ENCODE measurements around the gene THSD7A.

Gene THSD7A

DNA sequence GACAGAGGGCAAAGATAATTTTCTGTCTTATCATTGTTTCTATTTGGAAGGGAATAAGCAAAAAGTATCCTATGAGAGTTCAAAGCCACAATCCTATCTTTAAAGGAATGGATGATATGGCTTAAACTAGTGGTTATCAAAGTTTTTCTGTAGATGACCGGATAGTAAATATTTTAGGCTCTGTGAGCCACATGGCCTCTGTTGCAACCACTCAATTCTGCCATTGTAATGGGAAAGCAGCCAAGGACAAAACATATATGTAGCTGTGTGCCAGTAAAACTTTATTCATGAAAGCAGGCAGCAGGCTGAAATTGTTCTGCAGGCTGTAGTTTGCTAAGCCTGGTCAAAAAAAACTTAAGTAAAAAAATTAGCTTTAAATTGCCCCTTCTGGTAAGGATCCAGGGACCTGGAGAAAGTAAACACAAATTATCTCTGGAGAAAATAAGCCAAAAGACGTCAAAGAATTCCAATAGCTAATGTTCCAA lies 73.3 kb downstream of the THSD7A start:
- no peak for FAIRE-seq
- no peak for DNase-seq (ENCODE audit: insufficient read length, low spot score)
- TF ChIP-seq POU2F2 (IDR thresholded peaks at IDR 0.05; ENCODE audit: low read depth, low read length), result no peak
- no peak for TF ChIP-seq PAX5 (IDR thresholded peaks at IDR 0.05; ENCODE audit: insufficient read depth, low read length, severe bottlenecking)
- no peak for TF ChIP-seq TAF1 (IDR thresholded peaks at IDR 0.05; ENCODE audit: low read depth, low read length)
- TF ChIP-seq POLR2AphosphoS5 (IDR thresholded peaks at IDR 0.05; ENCODE audit: low read depth, low read length), result no peak
- no peak for TF ChIP-seq SPI1 (IDR thresholded peaks at IDR 0.05; ENCODE audit: low read depth, low read length)

DNA sequence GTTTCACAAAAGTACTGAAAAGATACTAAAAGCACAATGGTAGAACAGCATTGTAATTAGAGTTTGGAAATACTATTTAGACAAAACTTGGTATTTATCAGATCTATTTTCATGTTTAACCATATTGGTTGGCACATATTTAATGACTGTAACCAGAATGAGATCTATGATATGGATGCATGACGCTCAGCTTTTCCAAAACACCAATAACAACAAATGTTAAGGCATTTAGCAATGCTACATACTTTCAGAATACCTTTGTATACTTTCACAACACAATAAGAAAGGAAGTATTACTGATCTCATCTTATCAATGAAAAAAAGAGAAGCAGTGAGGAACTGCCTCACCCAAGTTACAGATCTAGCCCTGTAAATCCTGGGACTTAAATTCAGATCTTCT lies 74.8 kb downstream of the THSD7A start:
- no peak for DNase-seq (ENCODE audit: insufficient read length, low spot score)
- FAIRE-seq, result no peak

DNA sequence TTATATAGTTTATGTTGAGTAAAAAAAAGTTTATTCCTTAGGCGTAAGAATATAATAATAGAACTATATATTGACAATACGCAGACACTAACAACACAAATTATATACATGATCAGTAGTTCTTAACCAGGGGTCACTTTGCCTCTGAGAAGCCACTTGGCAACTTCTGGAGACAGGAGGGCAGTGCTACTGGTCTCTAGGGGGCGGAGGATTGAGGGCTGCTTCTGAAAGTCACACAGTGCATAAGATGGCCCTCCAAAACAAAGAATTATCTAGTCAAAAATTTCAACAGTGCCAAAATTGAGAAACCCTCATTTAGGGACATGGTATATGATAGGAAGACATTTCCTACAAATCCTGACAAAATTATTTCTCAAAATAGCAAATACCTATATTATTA lies 77.1 kb downstream of the THSD7A start:
- FAIRE-seq (no peak), DNase-seq (ENCODE audit: insufficient read length, low spot score) (no peak)
- no peak for TF ChIP-seq SPI1 (IDR thresholded peaks at IDR 0.05; ENCODE audit: low read depth, low read length)
- no peak for TF ChIP-seq POLR2AphosphoS5 (IDR thresholded peaks at IDR 0.05; ENCODE audit: low read depth, low read length)
- TF ChIP-seq PAX5 (IDR thresholded peaks at IDR 0.05; ENCODE audit: insufficient read depth, low read length, severe bottlenecking), result no peak
- no peak for TF ChIP-seq POU2F2 (IDR thresholded peaks at IDR 0.05; ENCODE audit: low read depth, low read length)
- TF ChIP-seq TAF1 (IDR thresholded peaks at IDR 0.05; ENCODE audit: low read depth, low read length), result no peak
- no peak for TF ChIP-seq POLR2A (IDR thresholded peaks at IDR 0.05; ENCODE audit: low read depth, low read length)

More for the DNA sequence above, 74.8 kb downstream of the THSD7A start:
- TF ChIP-seq POLR2A (IDR thresholded peaks at IDR 0.05; ENCODE audit: low read depth, low read length) (no peak), POU2F2 (IDR thresholded peaks at IDR 0.05; ENCODE audit: low read depth, low read length) (no peak), TAF1 (IDR thresholded peaks at IDR 0.05; ENCODE audit: low read depth, low read length) (no peak), PAX5 (IDR thresholded peaks at IDR 0.05; ENCODE audit: insufficient read depth, low read length, severe bottlenecking) (no peak), SPI1 (IDR thresholded peaks at IDR 0.05; ENCODE audit: low read depth, low read length) (no peak), POLR2AphosphoS5 (IDR thresholded peaks at IDR 0.05; ENCODE audit: low read depth, low read length) (no peak)

DNA sequence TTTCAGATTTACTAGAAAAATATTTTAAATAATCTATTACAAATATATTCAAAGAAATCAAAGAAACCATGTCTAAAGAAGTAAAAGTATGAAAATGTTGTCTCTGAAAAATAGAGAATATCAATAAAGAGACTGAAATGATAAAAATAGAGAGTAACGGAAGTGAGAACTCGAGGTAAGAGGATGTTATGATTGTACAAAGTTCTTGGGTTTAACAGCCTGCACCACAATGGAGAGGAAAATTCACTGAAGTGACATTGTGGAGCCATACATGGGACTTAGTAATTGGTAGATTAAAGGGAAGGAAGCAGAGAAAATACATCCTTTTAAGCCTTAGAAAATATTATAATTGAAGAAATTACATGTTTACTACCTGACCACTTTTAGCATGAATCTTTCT lies 77.9 kb downstream of the THSD7A start:
- no peak for FAIRE-seq
- TF ChIP-seq SPI1 (IDR thresholded peaks at IDR 0.05; ENCODE audit: low read depth, low read length) (0 out of 2 replicates have a peak, but pooled peaks have one; percentile 5), POLR2A (IDR thresholded peaks at IDR 0.05; ENCODE audit: low read depth, low read length) (no peak), TAF1 (IDR thresholded peaks at IDR 0.05; ENCODE audit: low read depth, low read length) (no peak)
- DNase-seq (ENCODE audit: insufficient read length, low spot score), result no peak

DNA sequence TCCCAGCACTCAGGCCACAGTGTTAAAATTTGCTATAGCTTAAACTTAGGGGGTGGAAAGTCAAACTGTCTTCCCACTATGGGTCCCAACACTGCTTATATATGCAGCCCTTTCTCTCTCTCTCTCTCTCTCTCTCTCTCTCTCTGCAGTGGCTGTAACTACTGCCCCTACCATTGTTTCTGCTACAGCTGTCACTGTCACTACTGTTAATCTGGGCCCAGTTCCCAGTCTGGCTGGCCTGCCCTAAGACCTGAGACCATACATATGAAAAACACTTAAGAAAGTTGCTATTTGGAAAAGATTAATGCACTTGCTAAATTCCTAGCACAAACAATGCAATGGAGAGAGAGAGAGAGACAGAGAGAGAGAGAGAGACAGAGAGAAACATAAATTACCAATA lies 78.6 kb downstream of the THSD7A start:
- FAIRE-seq (no peak), DNase-seq (ENCODE audit: insufficient read length, low spot score) (no peak)
- TF ChIP-seq PAX5 (IDR thresholded peaks at IDR 0.05; ENCODE audit: insufficient read depth, low read length, severe bottlenecking) (no peak), POLR2A (IDR thresholded peaks at IDR 0.05; ENCODE audit: low read depth, low read length) (no peak), POLR2AphosphoS5 (IDR thresholded peaks at IDR 0.05; ENCODE audit: low read depth, low read length) (no peak), POU2F2 (IDR thresholded peaks at IDR 0.05; ENCODE audit: low read depth, low read length) (no peak), TAF1 (IDR thresholded peaks at IDR 0.05; ENCODE audit: low read depth, low read length) (no peak), SPI1 (IDR thresholded peaks at IDR 0.05; ENCODE audit: low read depth, low read length) (no peak)

DNA sequence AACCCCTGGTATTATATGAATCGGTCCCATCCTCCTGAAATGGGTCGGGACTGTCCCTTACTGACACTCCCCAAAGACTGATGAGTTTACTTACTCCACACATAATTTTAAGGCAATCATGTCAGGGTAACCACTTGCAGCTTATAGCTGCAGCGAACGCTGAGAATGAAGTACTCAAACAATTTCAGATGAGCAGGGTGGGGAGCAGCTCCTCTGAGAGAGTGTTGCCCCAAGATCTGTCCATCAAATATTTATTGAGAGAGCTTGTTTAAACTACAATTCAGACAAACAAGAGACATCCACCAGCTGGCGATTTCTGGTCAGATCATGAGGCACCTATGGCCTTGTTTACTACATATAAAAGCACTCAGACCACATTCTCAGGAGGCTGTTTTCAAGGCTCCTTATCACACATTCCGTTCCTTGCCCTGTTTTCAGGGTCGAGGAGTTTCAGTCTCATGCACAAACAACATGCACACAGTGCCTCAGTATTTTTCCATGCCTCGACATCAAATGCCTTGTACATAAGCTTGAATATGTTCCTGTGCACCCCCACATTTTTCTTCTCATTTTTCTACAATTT lies 80.1 kb downstream of the THSD7A start:
- no peak for DNase-seq (ENCODE audit: insufficient read length, low spot score)
- no peak for FAIRE-seq

DNA sequence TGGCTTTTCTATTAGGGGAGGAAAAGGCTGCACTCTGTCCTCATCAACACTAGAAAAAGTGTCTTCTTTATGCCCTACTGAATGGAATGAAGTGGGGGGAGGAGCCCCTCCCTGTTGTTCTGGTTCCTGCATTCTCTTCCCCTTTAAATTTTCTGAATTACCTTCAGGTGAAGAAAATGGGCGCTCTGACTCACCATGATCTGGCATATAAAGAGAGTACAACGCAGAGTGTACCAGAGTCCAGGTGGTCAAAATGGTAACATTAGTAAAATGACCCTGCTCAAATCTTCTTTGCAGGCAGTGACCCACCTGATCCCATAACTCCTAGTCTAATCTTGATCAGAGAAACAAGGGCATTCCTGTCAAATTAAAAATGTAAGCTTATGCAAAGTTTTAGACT lies 80.7 kb downstream of the THSD7A start:
- no peak for DNase-seq (ENCODE audit: insufficient read length, low spot score)
- no peak for FAIRE-seq
- no peak for TF ChIP-seq SPI1 (IDR thresholded peaks at IDR 0.05; ENCODE audit: low read depth, low read length)

More for the DNA sequence above, 80.1 kb downstream of the THSD7A start:
- TF ChIP-seq SPI1 (IDR thresholded peaks at IDR 0.05; ENCODE audit: low read depth, low read length) (no peak), PAX5 (IDR thresholded peaks at IDR 0.05; ENCODE audit: insufficient read depth, low read length, severe bottlenecking) (no peak), POLR2A (IDR thresholded peaks at IDR 0.05; ENCODE audit: low read depth, low read length) (no peak), TAF1 (IDR thresholded peaks at IDR 0.05; ENCODE audit: low read depth, low read length) (no peak), POLR2AphosphoS5 (IDR thresholded peaks at IDR 0.05; ENCODE audit: low read depth, low read length) (no peak), POU2F2 (IDR thresholded peaks at IDR 0.05; ENCODE audit: low read depth, low read length) (no peak)

DNA sequence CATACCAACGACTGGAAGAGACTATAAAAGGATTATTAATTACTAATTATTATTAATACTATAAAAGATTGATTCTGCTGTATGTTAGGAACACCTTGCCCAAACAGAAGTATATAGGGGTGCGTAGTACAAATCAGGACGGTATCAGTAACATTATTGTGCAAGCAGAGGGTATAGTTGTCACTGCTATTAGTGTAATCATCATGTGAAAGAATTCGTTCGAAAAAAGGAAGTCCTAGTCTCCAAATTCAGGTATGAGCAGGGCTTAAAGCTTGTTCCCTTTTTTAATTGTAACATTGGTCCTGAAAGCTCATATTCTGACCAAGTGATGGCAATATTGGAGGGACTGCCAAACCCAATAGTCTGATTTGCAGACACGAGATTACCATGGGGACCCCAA lies 81.8 kb downstream of the THSD7A start:
- FAIRE-seq (no peak), DNase-seq (ENCODE audit: insufficient read length, low spot score) (no peak)
- TF ChIP-seq POU2F2 (IDR thresholded peaks at IDR 0.05; ENCODE audit: low read depth, low read length) (no peak), POLR2A (IDR thresholded peaks at IDR 0.05; ENCODE audit: low read depth, low read length) (no peak), TAF1 (IDR thresholded peaks at IDR 0.05; ENCODE audit: low read depth, low read length) (no peak), PAX5 (IDR thresholded peaks at IDR 0.05; ENCODE audit: insufficient read depth, low read length, severe bottlenecking) (no peak), SPI1 (IDR thresholded peaks at IDR 0.05; ENCODE audit: low read depth, low read length) (no peak), POLR2AphosphoS5 (IDR thresholded peaks at IDR 0.05; ENCODE audit: low read depth, low read length) (no peak)

DNA sequence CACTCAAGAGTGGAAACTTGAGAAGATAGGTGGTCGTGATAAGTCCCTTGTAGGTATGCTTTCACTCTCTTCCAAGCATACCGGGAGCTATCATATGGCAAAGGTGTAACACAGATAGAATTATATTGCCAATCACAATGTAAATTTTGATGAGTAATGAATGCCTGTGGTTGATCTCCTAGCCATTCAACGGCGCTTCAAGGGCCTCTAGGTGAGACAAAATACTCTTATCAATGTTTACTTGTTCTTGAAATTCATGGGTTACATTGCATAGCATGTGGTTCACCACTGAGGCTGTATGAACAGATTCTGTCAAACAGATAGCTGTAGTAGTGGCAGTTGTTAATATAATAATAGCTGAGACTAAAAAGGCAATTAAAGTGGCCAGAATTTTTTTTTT lies 82.4 kb downstream of the THSD7A start:
- TF ChIP-seq POLR2A (IDR thresholded peaks at IDR 0.05; ENCODE audit: low read depth, low read length) (no peak), POLR2AphosphoS5 (IDR thresholded peaks at IDR 0.05; ENCODE audit: low read depth, low read length) (no peak), POU2F2 (IDR thresholded peaks at IDR 0.05; ENCODE audit: low read depth, low read length) (no peak), TAF1 (IDR thresholded peaks at IDR 0.05; ENCODE audit: low read depth, low read length) (no peak), PAX5 (IDR thresholded peaks at IDR 0.05; ENCODE audit: insufficient read depth, low read length, severe bottlenecking) (no peak), SPI1 (IDR thresholded peaks at IDR 0.05; ENCODE audit: low read depth, low read length) (no peak)
- FAIRE-seq (no peak), DNase-seq (ENCODE audit: insufficient read length, low spot score) (no peak)

DNA sequence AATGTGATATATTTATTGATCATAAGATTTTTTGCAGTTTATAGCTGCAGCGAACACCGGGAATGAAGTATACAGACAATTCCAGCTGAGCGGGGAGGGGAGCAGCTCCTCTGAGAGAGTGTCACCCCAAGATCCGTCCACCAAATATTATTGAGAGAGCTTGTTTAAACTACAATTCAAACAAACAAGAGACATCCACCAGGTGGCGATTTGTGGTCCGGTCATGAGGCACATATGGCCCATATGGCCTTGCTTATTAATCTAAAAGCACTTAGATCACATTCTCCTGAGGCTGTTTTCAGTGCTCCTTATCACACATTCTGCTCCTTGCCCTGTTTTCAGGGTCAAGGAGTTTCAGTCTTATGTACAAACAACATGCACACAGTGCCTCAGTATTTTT lies 83.1 kb downstream of the THSD7A start:
- FAIRE-seq (no peak), DNase-seq (ENCODE audit: insufficient read length, low spot score) (no peak)
- TF ChIP-seq POU2F2 (IDR thresholded peaks at IDR 0.05; ENCODE audit: low read depth, low read length), result no peak
- TF ChIP-seq PAX5 (IDR thresholded peaks at IDR 0.05; ENCODE audit: insufficient read depth, low read length, severe bottlenecking), result no peak
- no peak for TF ChIP-seq SPI1 (IDR thresholded peaks at IDR 0.05; ENCODE audit: low read depth, low read length)
- TF ChIP-seq TAF1 (IDR thresholded peaks at IDR 0.05; ENCODE audit: low read depth, low read length), result no peak
- TF ChIP-seq POLR2AphosphoS5 (IDR thresholded peaks at IDR 0.05; ENCODE audit: low read depth, low read length), result no peak
- TF ChIP-seq POLR2A (IDR thresholded peaks at IDR 0.05; ENCODE audit: low read depth, low read length), result no peak

Data from GM12891 (cell line).